SKM-1 treated with dmso at 0.1 percent for 144 hours (cell line): ENCODE data around the gene PERP.
"Not testable (repeated sequence)": the region's sequence is repeated elsewhere in the genome, so short reads cannot be mapped to it uniquely, and the experiment has no call there.

ENCODE experiments used
- DNase-seq: peaks from one replicate; lab custom pipeline; 2025; ENCODE audit not compliant: unreplicated experiment; lab: John Stamatoyannopoulos, UW

Gene PERP

DNA sequence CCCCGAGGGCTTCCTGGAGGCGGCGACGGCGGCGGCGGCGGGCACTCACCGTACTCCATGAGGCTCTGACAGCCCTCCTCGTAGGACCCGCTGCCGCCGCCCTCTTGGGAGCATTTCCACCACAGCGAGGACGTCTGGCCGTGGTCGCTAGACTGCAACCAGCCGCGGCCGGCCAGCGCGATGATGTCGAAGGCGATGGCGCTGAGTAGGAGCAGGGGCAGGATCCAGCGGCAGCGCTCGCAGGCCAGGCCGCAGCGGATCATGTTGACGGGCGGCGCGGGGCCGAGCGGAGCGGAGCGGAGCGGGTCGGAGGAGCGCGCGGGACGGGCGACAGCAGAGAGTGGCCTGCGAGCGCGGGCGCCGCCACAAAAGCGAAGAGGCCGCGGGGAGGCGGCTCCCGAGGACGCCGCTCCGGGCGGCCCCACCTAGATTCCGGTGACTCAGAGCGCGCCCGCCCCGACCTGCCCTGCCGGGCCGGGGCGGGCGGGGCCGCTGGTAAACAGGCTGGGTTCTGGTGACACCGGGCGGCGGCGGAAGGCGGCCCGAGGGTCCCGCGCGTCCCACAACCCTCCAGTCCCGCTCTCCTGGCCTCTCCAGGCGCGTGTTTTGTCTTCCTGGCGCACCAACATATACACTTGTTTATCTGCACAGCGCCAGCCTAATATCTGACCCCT is at the start of gene PERP:
PERP (minus strand) TSS at position 342 of the 674 bp plus-strand sequence; CDS start at position 263, 79 bp downstream.
- DNase-seq, result peak; percentile 13

DNA sequence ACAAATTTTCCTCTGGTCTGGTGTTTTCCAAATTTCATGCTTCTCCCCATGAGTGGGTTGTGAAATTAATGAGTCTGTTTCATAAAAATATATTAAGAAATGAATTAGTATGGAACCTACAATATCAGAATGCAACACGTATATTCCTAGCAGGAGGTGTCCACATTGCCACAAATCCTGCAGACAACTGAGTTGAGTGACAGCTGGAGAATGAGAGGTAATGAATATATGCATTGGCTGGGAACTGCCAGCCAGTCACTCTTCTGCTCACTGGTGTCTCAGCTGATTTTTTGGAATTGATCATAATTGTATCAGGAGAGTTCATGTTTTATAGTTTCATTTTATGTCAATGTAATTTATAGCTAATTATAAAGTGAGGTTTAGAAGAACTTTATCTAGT is 48.2 kb upstream of the PERP start:
- no peak for DNase-seq

GRCh38 chr6:138146544-138146943 is 39.3 kb upstream of the PERP start:
- no peak for DNase-seq

DNA sequence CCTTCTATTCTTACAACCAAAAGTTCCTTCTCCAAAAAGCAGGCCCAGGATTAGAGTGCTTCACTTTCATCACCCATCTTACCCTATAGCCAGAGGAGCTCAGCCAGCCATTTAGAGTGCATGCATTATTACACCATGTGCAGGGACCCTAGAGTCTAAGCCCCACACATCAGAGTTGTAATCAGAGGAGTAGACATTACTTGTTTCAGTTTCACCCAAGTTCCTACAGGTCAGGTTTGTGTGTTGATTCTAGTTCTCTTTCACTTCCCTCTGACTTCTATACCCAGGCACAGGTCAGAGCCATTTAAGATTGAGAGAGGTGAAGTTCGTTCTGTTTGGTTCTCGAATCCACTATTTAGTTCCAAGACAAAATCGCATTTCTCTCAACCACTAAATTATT is 38.2 kb upstream of the PERP start:
- no peak for DNase-seq

DNA sequence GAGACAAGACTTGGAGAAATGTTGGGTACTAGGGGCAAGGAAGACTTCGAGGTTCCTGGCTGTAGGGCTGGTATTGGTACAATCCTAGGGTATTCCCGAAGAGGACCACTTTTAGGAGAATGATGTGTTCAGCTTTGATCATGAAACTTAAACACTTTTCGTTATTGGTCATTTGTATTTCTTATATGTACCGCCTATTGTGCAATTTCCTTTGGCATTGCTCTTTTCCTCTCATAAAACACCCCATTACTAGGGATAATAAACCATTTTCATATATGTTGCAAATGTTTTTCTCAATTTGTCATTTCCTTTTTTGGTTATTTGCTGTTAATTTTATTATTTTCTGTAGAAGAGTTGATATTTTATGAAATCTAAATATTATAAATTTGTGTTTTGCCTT is 35.6 kb upstream of the PERP start:
- no peak for DNase-seq

- DNase-seq, result no peak
Measured at GRCh38 chr6:138129190-138129589, 22.0 kb upstream of the PERP start.

GRCh38 chr6:138128096-138128495 is 20.9 kb upstream of the PERP start:
- no peak for DNase-seq

GRCh38 chr6:138124096-138124495 is 16.9 kb upstream of the PERP start:
- DNase-seq, result no peak

GRCh38 chr6:138119976-138120375 is 12.8 kb upstream of the PERP start:
- no peak for DNase-seq

- DNase-seq, result not testable (repeated sequence)
Measured at GRCh38 chr6:138119229-138119628, 12.0 kb upstream of the PERP start.

- no peak for DNase-seq
Measured at GRCh38 chr6:138117376-138117914, 10.2 kb upstream of the PERP start.

DNA sequence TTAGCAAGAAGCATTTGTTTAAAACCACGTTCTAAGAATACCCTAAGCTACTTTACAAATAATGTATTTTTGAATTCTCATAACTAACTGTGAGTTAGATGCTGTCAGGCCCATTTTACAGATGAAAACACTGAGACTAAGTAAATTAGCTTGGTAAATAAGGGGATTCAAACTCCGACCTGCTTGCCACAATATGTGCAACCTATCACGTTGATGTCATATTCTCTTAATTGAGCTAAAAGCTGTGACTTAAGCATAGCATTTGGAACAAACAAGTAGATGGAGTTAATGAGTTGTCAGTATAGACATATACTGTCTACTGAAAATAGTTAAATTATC is 9.4 kb upstream of the PERP start:
- DNase-seq, result no peak

- DNase-seq, result peak; percentile 58
Measured at GRCh38 chr6:138115877-138116660, 8.8 kb upstream of the PERP start.

DNA sequence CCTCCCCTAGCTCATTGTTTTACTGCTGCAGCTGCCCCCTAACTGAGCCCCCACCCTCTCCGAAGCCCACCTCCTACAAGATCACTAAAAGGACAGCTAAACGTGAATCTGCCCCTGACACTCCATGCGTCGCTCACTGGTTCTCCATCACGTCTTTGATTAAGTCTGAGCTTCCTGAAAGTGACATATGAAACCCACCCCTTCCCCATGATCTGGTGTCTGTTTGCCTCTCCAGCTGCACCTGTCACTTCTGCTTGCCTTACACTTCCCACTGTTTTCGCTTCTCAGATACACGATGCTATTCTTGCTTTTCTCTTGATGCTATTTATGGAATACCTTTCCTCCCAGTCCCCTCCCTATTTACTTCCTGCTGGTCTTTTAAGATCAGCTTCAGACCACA is 8.0 kb upstream of the PERP start:
- no peak for DNase-seq

DNA sequence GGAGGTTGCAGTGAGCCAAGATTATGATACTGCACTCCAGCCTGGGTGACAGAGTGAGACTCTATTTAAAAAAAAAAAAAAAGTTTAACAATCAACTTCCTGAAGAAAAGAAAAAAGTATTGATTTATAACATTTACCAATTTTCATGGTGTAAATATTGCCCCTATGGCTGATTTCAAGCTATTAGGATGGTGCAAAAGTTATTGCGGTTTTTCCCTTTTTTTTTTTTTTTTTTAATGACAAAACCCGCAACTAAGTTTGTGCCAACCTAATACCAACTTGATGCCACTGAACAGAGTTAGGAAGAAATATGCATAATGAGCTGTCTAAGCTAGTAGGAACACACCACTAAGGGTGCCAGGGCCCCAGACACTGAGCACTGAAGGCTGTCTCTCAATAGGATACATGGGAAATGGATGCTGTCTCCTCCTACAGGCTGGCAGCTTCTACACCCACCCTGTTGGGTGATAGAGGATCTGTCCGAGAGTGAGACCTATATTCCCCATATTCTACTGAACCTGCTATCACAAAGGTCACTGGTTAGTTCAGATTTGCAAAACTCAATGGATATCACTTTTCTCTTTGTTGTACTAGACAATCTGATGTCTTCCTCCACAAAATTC is 6.5 kb upstream of the PERP start:
- DNase-seq, result no peak

DNA sequence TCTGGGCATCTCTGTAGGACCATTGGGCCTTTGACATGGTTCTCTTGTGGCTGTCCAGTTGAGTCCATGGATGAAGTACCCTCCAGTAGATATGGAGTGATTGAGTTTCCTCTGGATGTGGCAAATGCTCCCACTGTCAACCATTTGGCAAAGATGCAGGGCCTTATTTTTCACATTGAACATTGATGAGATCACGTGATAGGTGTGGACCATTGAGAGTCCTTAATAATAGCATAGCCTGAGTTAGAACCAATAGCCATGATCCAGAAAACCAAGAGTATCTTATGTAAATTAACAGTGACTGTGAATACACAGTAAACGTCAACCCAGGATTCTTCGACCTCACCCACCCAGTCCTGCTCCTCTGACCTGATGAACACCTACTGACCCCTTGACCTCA is 3.0 kb upstream of the PERP start:
- no peak for DNase-seq

- peak; percentile 45 for DNase-seq
Measured at GRCh38 chr6:138109042-138109997, 2.1 kb upstream of the PERP start.

- no peak for DNase-seq
Measured at GRCh38 chr6:138107752-138108592, 753 bp upstream of the PERP start.

GRCh38 chr6:138106665-138107077 is 548 bp downstream of the PERP start:
- no peak for DNase-seq
